K562 (cell line): ENCODE data around the gene EPO. TPM values are rescaled to one million over a fixed set of nuclear protein-coding genes. Genes with fewer than 3 reads are reported as not detected.

Experiments
- FOXJ3 ChIP-seq: sonication (generic); formaldehyde crosslinking; IDR thresholded peaks from 2 replicates; pipeline ENCODE4 v1.4.0; 2020; ENCODE audit warnings: mild to moderate bottlenecking, missing genetic modification reagents
- FOXP4 ChIP-seq: sonication (generic); formaldehyde crosslinking; IDR thresholded peaks from 2 replicates; pipeline ENCODE4 v1.8.0; 2022; ENCODE audit warnings: mild to moderate bottlenecking, missing genetic modification reagents, borderline replicate concordance
- IFI16 ChIP-seq: fragments of 250-450 bp; sonication (Bioruptor Pico); IDR thresholded peaks from 2 replicates; pipeline ENCODE4 v2.1.2; 2022; ENCODE audit warnings: mild to moderate bottlenecking, inconsistent platforms
- NFIC ChIP-seq: fragments of 450-650 bp; IDR thresholded peaks from 2 replicates; pipeline ENCODE4 v1.6.1; 2017; ENCODE audit warnings: mild to moderate bottlenecking, inconsistent platforms
- SMAD4 ChIP-seq: fragments of 250-450 bp; sonication (Bioruptor Pico); conservative IDR thresholded peaks from 2 replicates; pipeline ENCODE4 v1.8.0; 2021; ENCODE audit warnings: inconsistent platforms, mild to moderate bottlenecking, moderate library complexity
- ZFPM2 ChIP-seq: fragments of 250-450 bp; sonication (Bioruptor Pico); IDR thresholded peaks from 2 replicates; pipeline ENCODE4 v1.5.1; 2022; ENCODE audit warnings: mild to moderate bottlenecking
- ZFX ChIP-seq: sonication (generic); formaldehyde crosslinking; IDR thresholded peaks from 2 replicates; pipeline ENCODE4 v1.8.0; 2022; ENCODE audit warnings: mild to moderate bottlenecking, missing genetic modification reagents, moderate library complexity
- ZNF507 ChIP-seq: conservative IDR thresholded peaks from 2 replicates; pipeline ENCODE4 v1.6.1; 2017; ENCODE audit warnings: missing genetic modification characterization, missing compliant biosample characterization
- polyA plus RNA-seq, 8 experiments: library from polyadenylated mRNA; depleted of rRNA in 4 of 8; stranded (reverse) in 5 of 8; unstranded in 3 of 8; fragments of >200 nt; fragmentation: Nextera tagmentation in 2 of 8; fragmentation: Illumina TruSeq in 1 of 8; extraction: Ambion mirVana in 2 of 8; extraction: Trizol in 1 of 8; gene quantifications; 2 replicates each; pipeline versions ENCODE4 v1.2.1 to v1.2.3, GENCODE V29; 2011 to 2014; ENCODE audit warnings: inconsistent platforms in 1 of 8, missing spikeins in 1 of 8
- total RNA-seq, 7 experiments: library from RNA; depleted of rRNA in 6 of 7; stranded (reverse); fragments of >200 nt in 6 of 7; fragmentation: Illumina TruSeq in 2 of 7; extraction: Trizol in 2 of 7; gene quantifications; 2 replicates each; pipeline versions ENCODE4 v1.2.1 to v1.2.3, GENCODE V29; 2011 to 2021; ENCODE audit warnings: low replicate concordance in 1 of 7
- TF ChIP-seq, protein P1 (sequence below): fragments of 250-450 bp; sonication (Bioruptor Pico); IDR thresholded peaks from 2 replicates; pipeline ENCODE4 v1.4.0; 2020; ENCODE audit warnings: mild to moderate bottlenecking, moderate library complexity, borderline replicate concordance

The EPO gene
- total and polyA plus RNA-seq, 9 of the 15 experiments (the other 6 are each of a cell fraction or from before 2014, with no cell fraction given), result 0.06 to 0.41 (median 0.07) TPM; not detected in 6

DNA sequence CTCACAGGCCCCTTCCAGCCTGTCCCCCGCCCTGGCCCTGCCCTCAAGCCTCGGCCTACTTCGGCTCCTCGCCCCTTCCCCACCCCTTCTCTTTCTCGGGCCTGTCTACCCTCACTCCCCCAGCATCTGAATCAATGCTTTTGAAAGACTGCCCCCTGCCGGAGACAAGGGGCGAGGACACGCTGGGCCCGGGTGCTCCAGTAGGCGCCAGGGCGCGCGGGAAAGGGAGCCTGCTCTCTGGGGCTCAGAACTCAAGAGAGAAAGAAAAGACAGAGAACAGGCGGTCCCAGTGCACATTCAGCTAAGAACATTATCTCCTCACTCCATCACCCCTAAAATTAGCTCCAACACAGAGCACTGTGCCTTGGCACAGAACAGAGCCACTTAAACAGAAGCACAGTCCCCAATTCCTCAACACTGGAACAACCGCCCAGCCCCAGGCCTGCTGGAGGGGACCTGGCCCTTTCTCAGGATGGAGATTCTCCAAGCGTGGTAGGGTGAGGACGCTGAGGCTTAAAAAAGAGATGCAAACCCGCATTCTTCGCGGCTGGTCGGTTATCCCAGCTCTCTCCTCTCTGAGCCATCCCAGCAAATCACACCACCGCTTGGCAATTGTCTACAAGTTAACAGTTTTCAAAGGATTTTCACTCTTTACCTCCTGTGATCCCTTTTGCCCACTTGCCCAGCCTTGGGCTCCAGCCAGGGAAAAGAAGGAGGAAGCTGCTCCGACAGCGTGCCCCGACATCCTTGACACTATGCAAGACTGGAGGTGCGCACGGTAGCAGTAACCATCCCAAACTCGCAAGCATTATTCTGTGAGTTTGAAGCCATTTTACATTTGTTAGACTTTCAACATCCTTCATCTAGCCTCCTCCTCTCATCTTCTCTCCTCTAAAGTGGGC is 28.3 kb upstream of the EPO start (continued):
- TF ChIP-seq ZFX (CRISPR knock-in tag) (peak; percentile 41), ZNF507 (tag) (no peak), ZFPM2 (CRISPR knock-in tag) (no peak), IFI16 (CRISPR knock-in tag) (no peak), FOXP4 (CRISPR knock-in tag) (no peak), FOXJ3 (CRISPR knock-in tag) (no peak), NFIC (no peak), SMAD4 (CRISPR knock-in tag) (0 out of 2 replicates have a peak, but pooled peaks have one; percentile 40)
- TF ChIP-seq, protein P1, sequence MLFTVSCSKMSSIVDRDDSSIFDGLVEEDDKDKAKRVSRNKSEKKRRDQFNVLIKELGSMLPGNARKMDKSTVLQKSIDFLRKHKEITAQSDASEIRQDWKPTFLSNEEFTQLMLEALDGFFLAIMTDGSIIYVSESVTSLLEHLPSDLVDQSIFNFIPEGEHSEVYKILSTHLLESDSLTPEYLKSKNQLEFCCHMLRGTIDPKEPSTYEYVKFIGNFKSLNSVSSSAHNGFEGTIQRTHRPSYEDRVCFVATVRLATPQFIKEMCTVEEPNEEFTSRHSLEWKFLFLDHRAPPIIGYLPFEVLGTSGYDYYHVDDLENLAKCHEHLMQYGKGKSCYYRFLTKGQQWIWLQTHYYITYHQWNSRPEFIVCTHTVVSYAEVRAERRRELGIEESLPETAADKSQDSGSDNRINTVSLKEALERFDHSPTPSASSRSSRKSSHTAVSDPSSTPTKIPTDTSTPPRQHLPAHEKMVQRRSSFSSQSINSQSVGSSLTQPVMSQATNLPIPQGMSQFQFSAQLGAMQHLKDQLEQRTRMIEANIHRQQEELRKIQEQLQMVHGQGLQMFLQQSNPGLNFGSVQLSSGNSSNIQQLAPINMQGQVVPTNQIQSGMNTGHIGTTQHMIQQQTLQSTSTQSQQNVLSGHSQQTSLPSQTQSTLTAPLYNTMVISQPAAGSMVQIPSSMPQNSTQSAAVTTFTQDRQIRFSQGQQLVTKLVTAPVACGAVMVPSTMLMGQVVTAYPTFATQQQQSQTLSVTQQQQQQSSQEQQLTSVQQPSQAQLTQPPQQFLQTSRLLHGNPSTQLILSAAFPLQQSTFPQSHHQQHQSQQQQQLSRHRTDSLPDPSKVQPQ (CRISPR knock-in tag), result no peak
- TF ChIP-seq, all 486 proteins: peak for 70
